Esophagus muscularis mucosa (tissue), 4 donors: Measurements from ENCODE around the gene TMEM121. TPM values are rescaled to one million over a fixed set of nuclear protein-coding genes. Genes with fewer than 3 reads are reported as not detected.

Source experiments
- DNase-seq: peaks from one replicate; pipeline ENCODE4 v3.0.0-alpha.2; 2017; ENCODE audit errors: extremely low spot score
- H3K27ac ChIP-seq, 4 donors: fragments of 200-600 bp; sonication (generic); replicated peaks in 1 of 4; 1 replicate in 3 of 4; 2 replicates in 1 of 4; pipeline ENCODE4 v1.5.1; 2016 to 2019; ENCODE audit warnings: mild to moderate bottlenecking in 1 of 4
- H3K27me3 ChIP-seq, 4 donors: fragments of 200-600 bp; sonication (generic); one replicate each; pipeline versions ENCODE4 v1.5.1 to v1.6.0; 2016 to 2019
- H3K36me3 ChIP-seq, 4 donors: fragments of 200-600 bp; sonication (generic); one replicate each; pipeline ENCODE4 v1.5.1; 2016 to 2019
- H3K4me1 ChIP-seq, 4 donors: fragments of 200-600 bp; sonication (generic); one replicate each; pipeline ENCODE4 v1.5.1; 2016 to 2019
- H3K4me3 ChIP-seq, 4 donors: fragments of 200-600 bp; sonication (generic); 1 replicate in 2 of 4; 2 replicates in 2 of 4; pipeline ENCODE4 v1.5.1; 2016 to 2019; ENCODE audit warnings: mild to moderate bottlenecking in 4 of 4, moderate library complexity in 1 of 4
- H3K9me3 ChIP-seq, 4 donors: fragments of 200-600 bp; sonication (generic); 1 replicate in 3 of 4; 2 replicates in 1 of 4; pipeline ENCODE4 v1.5.1; 2016 to 2019
- EP300 ChIP-seq: sonication (generic); formaldehyde crosslinking; IDR thresholded peaks from one replicate; pipeline ENCODE4 v1.6.1; 2017; ENCODE audit warnings: antibody characterized with exemption
- POLR2A ChIP-seq: fragments of 450-650 bp; IDR thresholded peaks from one replicate; pipeline ENCODE4 v1.6.1; 2017; ENCODE audit warnings: antibody characterized with exemption, moderate library complexity, mild to moderate bottlenecking, low read depth
- POLR2AphosphoS5 ChIP-seq, 2 donors: sonication (generic); formaldehyde crosslinking; IDR thresholded peaks; one replicate each; pipeline ENCODE4 v1.6.1; 2017; ENCODE audit warnings: antibody characterized with exemption in 2 of 2
- WGBS: methylation state at CpG from one replicate; pipeline ENCODE4 v1.1.5; 2018; 5-methylcytosine and 5-hydroxymethylcytosine counted together
- intact Hi-C: fragments of 100-400 bp; cut with DNase I; formaldehyde crosslinking; loops from one replicate; pipeline ENCODE4 v1.15.1; 2023
- total RNA-seq, 4 donors: library from RNA; depleted of rRNA; stranded (reverse); fragments of >200 nt; gene quantifications; one replicate each; pipeline versions ENCODE4 v1.1.0 to v1.2.1, GENCODE V29; 2016
- TF ChIP-seq, protein P1 (sequence below), 3 experiments: fragments of 200-600 bp in 2 of 3; fragments of 450-650 bp in 1 of 3; sonication (generic) in 2 of 3; IDR thresholded peaks; one replicate each; pipeline ENCODE4 v1.5.1; 2017 to 2019; ENCODE audit warnings: antibody characterized with exemption in 3 of 3, mild to moderate bottlenecking in 2 of 3, moderate library complexity in 1 of 3

Gene TMEM121
- total RNA-seq, 4 donors from 2014 or later: 2.9 to 13.0 (median 5.4) TPM

DNA sequence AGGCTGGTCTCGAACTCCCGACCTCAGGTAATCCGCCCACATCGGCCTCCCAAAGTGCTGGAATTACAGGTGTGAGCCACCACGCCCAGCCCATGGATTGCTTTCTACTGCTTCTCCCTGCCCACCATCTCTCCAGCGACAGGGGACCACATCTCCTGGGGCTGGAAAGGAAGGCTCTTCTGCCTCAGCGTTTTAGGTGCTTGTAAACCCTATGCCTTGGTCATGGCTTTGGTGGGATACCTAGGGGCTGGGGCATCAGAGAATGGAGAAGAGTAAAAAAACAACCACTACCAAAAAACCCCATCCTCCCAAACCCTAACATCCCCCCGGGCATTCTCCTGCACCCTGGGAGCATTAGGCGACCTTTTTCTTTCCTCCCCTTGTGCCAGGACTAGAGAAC, 1.1 kb upstream of the TMEM121 start:
- peaks cover 27 to 46% (median 40%) of the 10 kb centered on the region in 4 donors for H3K4me1 ChIP-seq
- no peak for DNase-seq
- peak overlapping the region in 1 of 4 donors; percentile 68 for H3K27ac ChIP-seq
- intact Hi-C loops: no loop called here
- H3K4me3 ChIP-seq: no peak overlapping the region
- H3K27me3 ChIP-seq: peaks cover 0 to 23% (median 0%) of the 10 kb centered on the region in 4 donors
- peaks cover 0 to 14% (median 0%) of the 10 kb centered on the region in 4 donors for H3K36me3 ChIP-seq
- WGBS: 90% methylated on average over 9 of the region's 9 CpGs
- H3K9me3 ChIP-seq: no peaks in the 10 kb centered on the region
- no peak for TF ChIP-seq EP300
- TF ChIP-seq, protein P1, sequence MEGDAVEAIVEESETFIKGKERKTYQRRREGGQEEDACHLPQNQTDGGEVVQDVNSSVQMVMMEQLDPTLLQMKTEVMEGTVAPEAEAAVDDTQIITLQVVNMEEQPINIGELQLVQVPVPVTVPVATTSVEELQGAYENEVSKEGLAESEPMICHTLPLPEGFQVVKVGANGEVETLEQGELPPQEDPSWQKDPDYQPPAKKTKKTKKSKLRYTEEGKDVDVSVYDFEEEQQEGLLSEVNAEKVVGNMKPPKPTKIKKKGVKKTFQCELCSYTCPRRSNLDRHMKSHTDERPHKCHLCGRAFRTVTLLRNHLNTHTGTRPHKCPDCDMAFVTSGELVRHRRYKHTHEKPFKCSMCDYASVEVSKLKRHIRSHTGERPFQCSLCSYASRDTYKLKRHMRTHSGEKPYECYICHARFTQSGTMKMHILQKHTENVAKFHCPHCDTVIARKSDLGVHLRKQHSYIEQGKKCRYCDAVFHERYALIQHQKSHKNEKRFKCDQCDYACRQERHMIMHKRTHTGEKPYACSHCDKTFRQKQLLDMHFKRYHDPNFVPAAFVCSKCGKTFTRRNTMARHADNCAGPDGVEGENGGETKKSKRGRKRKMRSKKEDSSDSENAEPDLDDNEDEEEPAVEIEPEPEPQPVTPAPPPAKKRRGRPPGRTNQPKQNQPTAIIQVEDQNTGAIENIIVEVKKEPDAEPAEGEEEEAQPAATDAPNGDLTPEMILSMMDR (IDR thresholded peaks at IDR 0.05): no peak
- TF ChIP-seq POLR2AphosphoS5 (IDR thresholded peaks at IDR 0.05): no peak
- TF ChIP-seq POLR2A: no peak

DNA sequence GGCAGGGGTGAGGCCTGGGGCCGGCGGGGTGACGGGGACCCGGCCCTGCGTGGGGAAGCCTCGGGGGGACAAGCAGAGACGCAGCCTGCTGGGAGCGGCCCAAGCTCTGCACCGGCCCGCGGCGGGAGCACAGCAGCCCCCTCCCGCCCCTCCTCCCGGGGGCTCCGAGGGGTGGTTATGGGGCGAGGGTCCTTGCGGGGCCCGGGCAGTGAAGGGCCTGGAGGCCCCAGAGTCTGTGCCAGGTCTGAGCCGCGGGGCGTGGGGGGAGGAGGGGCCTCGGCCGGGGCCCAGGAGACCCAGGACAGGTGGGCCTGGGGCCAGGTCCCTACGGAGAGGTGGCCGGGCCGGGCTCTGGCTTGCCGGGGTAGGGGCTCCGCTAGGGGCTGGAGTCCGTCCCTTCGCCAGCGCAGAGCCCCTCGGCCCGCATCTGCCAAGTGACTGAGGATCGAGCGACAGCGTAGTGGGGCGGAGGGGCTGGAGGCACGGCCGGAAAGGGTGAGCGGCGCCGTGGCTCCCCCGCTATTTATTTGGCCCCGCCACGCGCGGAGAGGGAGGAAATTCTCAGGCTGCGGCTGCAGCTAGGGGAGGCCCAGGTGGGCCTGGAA, 495 bp downstream of the TMEM121 start:
- no peak for DNase-seq
- H3K9me3 ChIP-seq: no peaks in the 10 kb centered on the region
- peak overlapping the region; percentile 22 to 65 (median 46) for H3K27ac ChIP-seq
- H3K4me3 ChIP-seq: peak overlapping the region; percentile 66 to 83 (median 77)
- 0% methylated on average over 5 of the region's 48 CpGs for WGBS
- H3K4me1 ChIP-seq: peaks cover 27 to 49% (median 40%) of the 10 kb centered on the region in 4 donors
- TF ChIP-seq POLR2AphosphoS5 (IDR thresholded peaks at IDR 0.05): no peak
- TF ChIP-seq, protein P1 (IDR thresholded peaks at IDR 0.05): no peak
- TF ChIP-seq POLR2A: no peak
- TF ChIP-seq EP300: no peak
- H3K27me3 ChIP-seq: peaks cover 0 to 19% (median 0%) of the 10 kb centered on the region in 4 donors
- H3K36me3 ChIP-seq: peaks cover 0 to 19% (median 0%) of the 10 kb centered on the region in 4 donors
- intact Hi-C loops: no loop called here

DNA sequence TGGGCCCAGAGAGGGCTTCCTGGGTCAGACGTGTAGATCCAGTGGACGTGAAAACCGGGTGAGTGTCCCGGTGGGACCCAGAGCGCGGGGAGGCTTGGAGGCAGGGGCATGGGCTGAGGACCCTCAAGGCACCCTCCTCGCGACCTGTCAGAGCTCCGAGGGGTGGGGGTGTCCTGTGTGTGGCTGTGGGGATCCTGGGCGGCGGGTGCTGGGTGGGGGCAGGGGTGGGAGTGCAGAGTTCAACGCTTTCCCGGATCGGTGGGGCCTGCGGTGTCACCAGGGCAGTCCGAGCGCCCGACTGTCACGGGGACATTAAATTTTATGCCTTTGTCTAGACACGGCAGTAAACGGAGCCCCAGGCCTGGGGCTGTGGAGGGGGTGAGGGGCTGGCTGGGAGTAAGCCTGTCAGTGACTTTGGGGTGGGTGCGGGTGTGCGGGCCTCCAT, 1.0 kb downstream of the TMEM121 start:
- WGBS: 34% methylated on average over 22 of the region's 23 CpGs
- Histone ChIP-seq H3K4me3 (peak overlapping the region; percentile 66 to 83 (median 77)), H3K36me3 (peaks cover 0 to 19% (median 0%) of the 10 kb centered on the region in 4 donors), H3K27ac (peak overlapping the region in 3 of 4 donors; percentile 57 to 81 (median 62)), H3K9me3 (no peaks in the 10 kb centered on the region), H3K4me1 (peaks cover 27 to 49% (median 40%) of the 10 kb centered on the region in 4 donors), H3K27me3 (peaks cover 0 to 14% (median 0%) of the 10 kb centered on the region in 4 donors)
- DNase-seq: no peak
- no peak for TF ChIP-seq POLR2A
- TF ChIP-seq, protein P1 (IDR thresholded peaks at IDR 0.05): no peak
- TF ChIP-seq POLR2AphosphoS5 (IDR thresholded peaks at IDR 0.05): no peak
- no peak for TF ChIP-seq EP300
- intact Hi-C loops: no loop called here

DNA sequence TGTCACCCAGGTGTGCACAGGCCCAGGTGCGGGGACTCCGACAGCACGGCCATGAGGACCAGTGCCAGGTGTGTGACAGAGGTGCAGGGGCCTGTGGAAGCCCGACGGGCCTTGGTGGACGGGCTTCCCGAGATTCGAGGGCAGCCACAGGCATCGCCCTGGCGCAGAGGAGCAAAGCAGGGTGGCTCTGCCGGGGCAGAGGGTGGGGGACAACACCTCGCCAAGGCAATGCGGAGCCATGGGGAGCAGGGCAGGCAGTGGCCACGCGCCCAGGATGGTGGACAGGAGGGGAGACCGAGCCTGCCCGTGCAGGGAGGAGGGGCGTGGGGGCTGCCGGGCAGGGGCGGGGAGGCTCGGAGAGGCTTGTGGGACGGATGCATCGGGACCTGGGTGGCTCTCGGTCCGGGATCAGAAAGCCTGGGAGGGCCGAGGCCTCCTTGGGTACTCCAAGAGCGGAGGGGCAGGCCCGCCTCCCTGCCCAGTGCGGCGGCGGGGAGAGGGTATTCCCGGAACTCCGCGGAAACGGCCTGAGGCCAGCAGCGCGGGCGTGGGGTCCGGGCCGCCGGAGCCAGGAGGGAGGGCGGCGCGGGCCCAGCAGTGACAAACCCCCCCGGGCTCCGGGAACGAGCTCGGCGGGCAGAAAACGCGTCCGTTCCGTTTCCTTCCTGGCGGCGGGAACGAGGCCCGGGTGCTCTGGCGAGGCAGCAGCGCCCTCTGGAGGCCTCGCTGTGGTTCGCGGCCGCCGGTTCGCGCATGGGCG, 1.6 kb downstream of the TMEM121 start:
- H3K36me3 ChIP-seq: peaks cover 0 to 19% (median 0%) of the 10 kb centered on the region in 4 donors
- intact Hi-C loops: loop anchor here (1.0 to 2.0 kb wide), 2 partner anchors 79 to 157 kb away; no protein-coding TSS in a partner anchor
- H3K27ac ChIP-seq: peak overlapping the region; percentile 62 to 81 (median 72)
- no peak for DNase-seq
- WGBS: 13% methylated on average over 15 of the region's 67 CpGs
- TF ChIP-seq POLR2AphosphoS5 (IDR thresholded peaks at IDR 0.05): peak; percentile 69 to 79
- no peak for TF ChIP-seq EP300
- no peak for TF ChIP-seq POLR2A
- TF ChIP-seq, protein P1 (IDR thresholded peaks at IDR 0.05): peak; percentile 84 to 94 (median 90)
- H3K27me3 ChIP-seq: peaks cover 0 to 11% (median 0%) of the 10 kb centered on the region in 4 donors
- peaks cover 27 to 49% (median 40%) of the 10 kb centered on the region in 4 donors for H3K4me1 ChIP-seq
- H3K4me3 ChIP-seq: peak overlapping the region; percentile 66 to 83 (median 77)
- no peaks in the 10 kb centered on the region for H3K9me3 ChIP-seq
